Common myeloid progenitor, CD34-positive (primary cell): ENCODE results near the gene MUC4.
A peak's percentile ranks its signal among the peaks of the same experiment; 100 is the strongest.
"Not testable (repeated sequence)": the region's sequence is repeated elsewhere in the genome, so short reads cannot be mapped to it uniquely, and the experiment has no call there.

ENCODE experiments used
- CTCF ChIA-PET: fragments of 350-600 bp; sonication (Branson Sonifier 250); formaldehyde crosslinking; loops from one replicate; lab custom pipeline; 2021; ENCODE audit warnings: antibody characterized with exemption; lab: Charles Lee
- POLR2A ChIA-PET: fragments of 350-600 bp; sonication (Branson Sonifier 250); formaldehyde crosslinking; loops from one replicate; lab custom pipeline; 2021; ENCODE audit warnings: antibody characterized with exemption; lab: Charles Lee
- DNase-seq, 3 donors: peaks; one replicate each; pipeline versions ENCODE4 v3.0.0 to v3.0.0-alpha.2; 2013
- H3K27ac ChIP-seq, 2 experiments: 1 replicate in 1 of 2; 2 replicates in 1 of 2; pipeline ENCODE4 v1.7.0; 2013; ENCODE audit warnings: inconsistent platforms in 2 of 2, low read length in 2 of 2, mild to moderate bottlenecking in 2 of 2, low read depth in 1 of 2, moderate library complexity in 1 of 2; ENCODE audit not compliant: severe bottlenecking in 2 of 2, insufficient read depth in 1 of 2, poor library complexity in 1 of 2
- H3K27me3 ChIP-seq, 5 experiments: replicated peaks in 2 of 5; 1 replicate in 3 of 5; 2 replicates in 2 of 5; pipeline versions ENCODE4 v1.6.1 to v1.7.0; 2013; ENCODE audit warnings: low read length in 4 of 5, mild to moderate bottlenecking in 2 of 5, moderate library complexity in 2 of 5, inconsistent platforms in 1 of 5; ENCODE audit not compliant: insufficient read depth in 5 of 5, control insufficient read depth in 4 of 5
- H3K36me3 ChIP-seq, 4 experiments: 1 replicate in 2 of 4; 2 replicates in 2 of 4; pipeline versions ENCODE4 v1.6.1 to v1.7.0; 2013; ENCODE audit warnings: low read length in 3 of 4, control low read depth in 1 of 4, mild to moderate bottlenecking in 1 of 4; ENCODE audit not compliant: control insufficient read depth in 4 of 4, insufficient read depth in 4 of 4
- H3K4me1 ChIP-seq, 4 experiments: 1 replicate in 3 of 4; 2 replicates in 1 of 4; pipeline versions ENCODE4 v1.6.1 to v1.7.1; 2013; ENCODE audit warnings: low read length in 3 of 4, mild to moderate bottlenecking in 3 of 4, control low read depth in 1 of 4, inconsistent platforms in 1 of 4, moderate library complexity in 1 of 4; ENCODE audit not compliant: control insufficient read depth in 4 of 4, insufficient read depth in 4 of 4; ENCODE audit errors: control extremely low read depth in 1 of 4
- H3K4me3 ChIP-seq, 7 experiments: 1 replicate in 4 of 7; 2 replicates in 3 of 7; pipeline versions ENCODE4 v1.5.1 to v1.7.0; 2013; ENCODE audit warnings: mild to moderate bottlenecking in 7 of 7, low read length in 6 of 7, moderate library complexity in 6 of 7, inconsistent platforms in 2 of 7, low read depth in 2 of 7, control low read depth in 1 of 7; ENCODE audit not compliant: insufficient read depth in 4 of 7, control insufficient read depth in 1 of 7; ENCODE audit errors: extremely low read depth in 1 of 7
- H3K9me3 ChIP-seq, 5 experiments: 1 replicate in 4 of 5; 2 replicates in 1 of 5; pipeline versions ENCODE4 v1.6.1 to v1.7.1; 2013; ENCODE audit warnings: low read length in 4 of 5, mild to moderate bottlenecking in 2 of 5, inconsistent platforms in 1 of 5, low read depth in 1 of 5, moderate library complexity in 1 of 5; ENCODE audit not compliant: control insufficient read depth in 4 of 5, insufficient read depth in 2 of 5; ENCODE audit errors: control extremely low read depth in 1 of 5
- WGBS: methylation state at CpG from one replicate; pipeline ENCODE4 v1.1.5; 2013; ENCODE audit not compliant: insufficient coverage; 5-methylcytosine and 5-hydroxymethylcytosine counted together

MUC4 gene

GRCh38 chr3:195746751-195747150 is 65.0 kb downstream of the MUC4 start:
- H3K27ac ChIP-seq, result no peak overlapping the region
- H3K27me3 ChIP-seq, result peaks cover 0 to 7% (median 0%) of the 10 kb centered on the region in 5 experiments
- H3K4me1 ChIP-seq, result peaks cover 0 to 10% (median 5%) of the 10 kb centered on the region in 4 experiments
- CTCF ChIA-PET, result interaction anchor here (1.3 kb wide), 1 partner anchor 9 kb away, joined by 6 read pairs; no protein-coding TSS in a partner anchor
- no peaks in the 10 kb centered on the region for H3K9me3 ChIP-seq
- 84% methylated on average over 7 of the region's 9 CpGs for WGBS
- no peaks in the 10 kb centered on the region for H3K36me3 ChIP-seq
- no peak for DNase-seq
- no peak overlapping the region for H3K4me3 ChIP-seq
- POLR2A ChIA-PET, result no interaction called here

- CTCF ChIA-PET, result interaction anchor here (1.3 to 2.3 kb wide), 2 partner anchors 9 to 104 kb away, joined by 6 read pairs; no protein-coding TSS in a partner anchor
- POLR2A ChIA-PET, result no interaction called here
- Histone ChIP-seq H3K36me3 (no peaks in the 10 kb centered on the region), H3K9me3 (no peaks in the 10 kb centered on the region), H3K4me1 (peaks cover 0 to 10% (median 5%) of the 10 kb centered on the region in 4 experiments), H3K27ac (no peak overlapping the region), H3K27me3 (peaks cover 0 to 7% (median 0%) of the 10 kb centered on the region in 5 experiments), H3K4me3 (no peak overlapping the region)
- whole genome bisulfite sequencing, result 95% methylated on average over 4 of the region's 8 CpGs
- no peak for DNase-seq
Observed at GRCh38 chr3:195746346-195746745, 65.4 kb downstream of the MUC4 start.

GRCh38 chr3:195744437-195744836 is 67.3 kb downstream of the MUC4 start:
- peaks cover 0 to 10% (median 5%) of the 10 kb centered on the region in 4 experiments for H3K4me1 ChIP-seq
- WGBS, result 81% methylated on average over 2 of the region's 4 CpGs
- H3K9me3 ChIP-seq, result no peaks in the 10 kb centered on the region
- no peak overlapping the region for H3K4me3 ChIP-seq
- DNase-seq, result no peak
- CTCF ChIA-PET, result interaction anchor here (2.3 kb wide), 1 partner anchor 106 kb away, joined by 6 read pairs; no protein-coding TSS in a partner anchor
- peaks cover 0 to 7% (median 0%) of the 10 kb centered on the region in 5 experiments for H3K27me3 ChIP-seq
- H3K36me3 ChIP-seq, result no peaks in the 10 kb centered on the region
- POLR2A ChIA-PET, result no interaction called here
- H3K27ac ChIP-seq, result no peak overlapping the region

- H3K36me3 ChIP-seq, result no peaks in the 10 kb centered on the region
- WGBS, result 96% methylated on average over 8 of the region's 13 CpGs
- H3K9me3 ChIP-seq, result no peaks in the 10 kb centered on the region
- no peak overlapping the region for H3K4me3 ChIP-seq
- ChIA-PET CTCF (interaction anchor here (0.5 kb wide), 1 partner anchor 17 kb away, joined by 4 read pairs; no protein-coding TSS in a partner anchor), POLR2A (no interaction called here)
- H3K4me1 ChIP-seq, result no peaks in the 10 kb centered on the region
- DNase-seq, result no peak
- H3K27me3 ChIP-seq, result peaks cover 0 to 2% (median 0%) of the 10 kb centered on the region in 5 experiments
- no peak overlapping the region for H3K27ac ChIP-seq
Observed at GRCh38 chr3:195739561-195740111, 72.1 kb downstream of the MUC4 start.

- Histone ChIP-seq H3K9me3 (no peaks in the 10 kb centered on the region), H3K27ac (no peak overlapping the region), H3K4me1 (no peaks in the 10 kb centered on the region), H3K4me3 (no peak overlapping the region), H3K36me3 (no peaks in the 10 kb centered on the region), H3K27me3 (peaks cover 0 to 2% (median 0%) of the 10 kb centered on the region in 5 experiments)
- ChIA-PET CTCF (interaction anchor here (1.7 to 2.4 kb wide), 2 partner anchors 9 to 16 kb away, joined by 6 read pairs; no protein-coding TSS in a partner anchor), POLR2A (interaction anchor here (0.8 kb wide), 1 partner anchor 1788 kb away, joined by 3 read pairs; no protein-coding TSS in a partner anchor)
- WGBS, result 95% methylated on average over 14 of the region's 14 CpGs
- no peak for DNase-seq
Observed at GRCh38 chr3:195738274-195739044, 73.3 kb downstream of the MUC4 start.

DNA sequence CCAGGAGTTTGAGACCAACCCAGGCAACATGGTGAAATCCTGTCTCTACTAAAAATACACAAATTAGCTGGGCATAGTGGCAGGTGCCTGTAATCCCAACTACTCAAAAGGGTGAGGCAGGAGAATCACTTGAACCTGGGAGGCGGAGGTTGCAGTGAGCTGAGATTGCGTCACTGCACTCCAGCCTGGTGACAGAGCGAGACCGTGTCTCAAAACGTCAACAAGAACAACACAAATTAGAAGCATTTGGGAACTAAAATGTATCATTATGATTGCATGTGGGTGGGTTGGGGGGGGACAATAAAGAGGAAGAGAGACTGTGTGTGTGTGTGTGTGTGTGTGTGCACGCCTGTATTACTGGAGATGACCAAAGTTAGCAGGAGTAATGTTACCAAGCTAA is 73.9 kb downstream of the MUC4 start:
- H3K4me3 ChIP-seq, H3K27me3 ChIP-seq, H3K27ac ChIP-seq, H3K4me1 ChIP-seq, H3K9me3 ChIP-seq, H3K36me3 ChIP-seq: not testable (repeated sequence)
- ChIA-PET POLR2A (interaction anchor here (0.8 kb wide), 1 partner anchor 1789 kb away, joined by 3 read pairs; no protein-coding TSS in a partner anchor), CTCF (interaction anchor here (1.7 to 2.4 kb wide), 2 partner anchors 9 to 17 kb away, joined by 6 read pairs; no protein-coding TSS in a partner anchor)
- DNase-seq, result peak in 2 of 3 donors; percentile 19 to 23
- 97% methylated on average over 5 of the region's 6 CpGs for WGBS
